Measurements from ENCODE around the gene STK32A. TPM values are rescaled to one million over a fixed set of nuclear protein-coding genes. Genes with fewer than 3 reads are reported as not detected.
A peak's percentile ranks its signal among the peaks of the same experiment; 100 is the strongest.

The STK32A gene
- total RNA-seq, 6 donors from 2014 or later = 2.7 to 13.3 (median 7.1) TPM

DNA sequence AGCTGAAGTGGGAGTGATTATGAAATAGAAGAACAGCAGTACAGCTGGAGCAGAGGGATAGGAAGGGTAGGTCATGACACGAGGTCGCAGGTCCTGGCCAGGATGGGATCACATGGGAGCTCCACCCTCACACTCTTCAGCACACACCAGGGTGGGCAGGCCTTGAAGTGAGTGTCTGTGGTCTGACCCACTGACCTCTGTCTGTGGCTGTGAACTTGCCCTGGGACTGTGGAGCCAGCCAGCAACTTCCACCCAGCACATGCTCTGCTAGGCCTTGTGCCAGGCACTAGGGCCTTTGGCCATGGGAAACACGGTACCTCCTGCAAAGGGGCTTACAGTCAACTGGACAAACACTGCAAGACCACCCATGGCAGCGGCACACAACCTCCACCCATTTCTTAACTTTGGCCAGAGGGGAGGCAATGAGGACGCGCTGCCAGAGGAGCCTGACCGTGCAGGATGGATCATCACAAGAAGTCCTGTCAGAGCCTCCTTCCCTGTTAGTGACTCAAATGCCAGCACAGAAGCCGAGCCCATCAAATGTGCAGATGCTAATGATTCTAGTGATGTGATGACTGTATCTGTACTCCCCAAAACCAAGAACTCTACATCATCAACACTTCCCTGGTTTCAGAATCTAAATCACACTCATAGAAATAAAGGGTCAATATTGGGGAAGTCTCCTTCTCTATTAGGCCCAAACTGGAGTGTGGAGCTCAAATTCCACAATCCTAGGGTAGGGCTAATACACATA, 161.4 kb downstream of the STK32A start:
- peak in 1 of 2 donors; percentile 50 for DNase-seq
- H3K9me3 ChIP-seq = no peaks in the 10 kb centered on the region
- no peak overlapping the region for H3K4me3 ChIP-seq
- H3K27ac ChIP-seq = peak overlapping the region in 1 of 4 donors; percentile 11
- H3K4me1 ChIP-seq = no peaks in the 10 kb centered on the region
- H3K36me3 ChIP-seq = peaks cover 0 to 55% (median 15%) of the 10 kb centered on the region in 4 donors
- ATAC-seq (ENCODE audit: low FRiP score in 2 of 2) = peak; percentile 83 to 88
- no peaks in the 10 kb centered on the region for H3K27me3 ChIP-seq
- WGBS, 2 donors = 52 to 86% methylated on average over 8 of the region's 8 CpGs
- TF ChIP-seq, protein P1, sequence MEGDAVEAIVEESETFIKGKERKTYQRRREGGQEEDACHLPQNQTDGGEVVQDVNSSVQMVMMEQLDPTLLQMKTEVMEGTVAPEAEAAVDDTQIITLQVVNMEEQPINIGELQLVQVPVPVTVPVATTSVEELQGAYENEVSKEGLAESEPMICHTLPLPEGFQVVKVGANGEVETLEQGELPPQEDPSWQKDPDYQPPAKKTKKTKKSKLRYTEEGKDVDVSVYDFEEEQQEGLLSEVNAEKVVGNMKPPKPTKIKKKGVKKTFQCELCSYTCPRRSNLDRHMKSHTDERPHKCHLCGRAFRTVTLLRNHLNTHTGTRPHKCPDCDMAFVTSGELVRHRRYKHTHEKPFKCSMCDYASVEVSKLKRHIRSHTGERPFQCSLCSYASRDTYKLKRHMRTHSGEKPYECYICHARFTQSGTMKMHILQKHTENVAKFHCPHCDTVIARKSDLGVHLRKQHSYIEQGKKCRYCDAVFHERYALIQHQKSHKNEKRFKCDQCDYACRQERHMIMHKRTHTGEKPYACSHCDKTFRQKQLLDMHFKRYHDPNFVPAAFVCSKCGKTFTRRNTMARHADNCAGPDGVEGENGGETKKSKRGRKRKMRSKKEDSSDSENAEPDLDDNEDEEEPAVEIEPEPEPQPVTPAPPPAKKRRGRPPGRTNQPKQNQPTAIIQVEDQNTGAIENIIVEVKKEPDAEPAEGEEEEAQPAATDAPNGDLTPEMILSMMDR (IDR thresholded peaks at IDR 0.05) = no peak
- TF ChIP-seq POLR2AphosphoS5 (IDR thresholded peaks at IDR 0.05) (peak; percentile 23 to 78), EP300 (IDR thresholded peaks at IDR 0.05) (peak in 1 of 4 donors; percentile 50)

DNA sequence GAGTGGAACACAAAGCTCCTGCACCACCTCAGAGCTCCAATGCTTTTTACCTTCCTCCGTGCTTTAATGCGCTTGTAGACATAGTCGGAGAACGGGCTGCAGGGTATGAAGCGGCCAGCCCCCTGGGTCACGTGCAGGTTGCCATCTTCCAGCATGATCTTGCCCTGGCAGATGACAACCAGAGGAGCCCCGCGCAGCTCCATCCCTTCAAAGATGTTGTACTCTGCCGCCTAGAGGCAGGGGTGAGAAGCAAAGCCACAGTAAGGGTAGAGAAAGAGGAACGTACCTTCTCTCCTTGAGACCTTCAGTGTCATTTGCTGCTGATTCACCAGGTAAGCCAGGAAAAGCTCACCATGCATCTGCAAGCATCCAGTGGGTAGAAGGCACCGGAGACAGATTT, 162.8 kb downstream of the STK32A start:
- TF ChIP-seq EP300 (IDR thresholded peaks at IDR 0.05) (no peak), POLR2A (IDR thresholded peaks at IDR 0.05) (no peak), POLR2AphosphoS5 (IDR thresholded peaks at IDR 0.05) (no peak)
- TF ChIP-seq, protein P1 (IDR thresholded peaks at IDR 0.05) = no peak
- no peak for ATAC-seq (ENCODE audit: low FRiP score in 2 of 2)

DNA sequence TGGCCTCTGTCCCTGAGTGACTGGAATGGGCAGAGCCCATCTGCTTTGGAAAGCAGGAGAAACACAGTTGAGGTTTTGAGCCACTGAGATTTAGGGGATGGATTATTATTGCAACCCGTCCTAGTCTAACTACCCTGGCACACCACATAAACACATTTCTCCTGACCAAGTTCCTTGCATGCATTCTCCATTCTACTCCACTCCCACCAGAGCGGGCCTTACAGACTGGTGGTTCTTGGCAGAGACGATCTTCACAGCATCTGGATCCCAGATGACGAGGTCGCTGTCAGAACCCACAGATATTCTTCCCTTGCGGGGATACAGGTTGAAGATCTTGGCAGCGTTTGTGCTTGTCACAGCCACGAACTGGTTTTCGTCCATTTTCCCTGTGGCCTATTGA, 164.0 kb downstream of the STK32A start:
- ATAC-seq (ENCODE audit: low FRiP score in 2 of 2) (no peak), DNase-seq (no peak)
- Histone ChIP-seq H3K27ac (no peak overlapping the region), H3K36me3 (peaks cover 0 to 45% (median 13%) of the 10 kb centered on the region in 4 donors), H3K27me3 (no peaks in the 10 kb centered on the region), H3K4me1 (peaks cover 0 to 7% (median 2%) of the 10 kb centered on the region in 4 donors), H3K9me3 (no peaks in the 10 kb centered on the region), H3K4me3 (no peak overlapping the region)
- TF ChIP-seq POLR2AphosphoS5 (IDR thresholded peaks at IDR 0.05) (no peak), EP300 (IDR thresholded peaks at IDR 0.05) (no peak), POLR2A (IDR thresholded peaks at IDR 0.05) (no peak)
- TF ChIP-seq, protein P1 (IDR thresholded peaks at IDR 0.05) = no peak
- WGBS, 2 donors = 94 to 96% methylated on average over 9 of the region's 9 CpGs

More for the DNA sequence above, 162.8 kb downstream of the STK32A start:
- Histone ChIP-seq H3K27me3 (no peaks in the 10 kb centered on the region), H3K4me1 (no peaks in the 10 kb centered on the region), H3K9me3 (no peaks in the 10 kb centered on the region), H3K4me3 (no peak overlapping the region), H3K27ac (no peak overlapping the region), H3K36me3 (peaks cover 0 to 55% (median 13%) of the 10 kb centered on the region in 4 donors)
- no peak for DNase-seq
- WGBS, 2 donors = 88 to 99% methylated on average over 9 to 11 of the region's 11 CpGs

DNA sequence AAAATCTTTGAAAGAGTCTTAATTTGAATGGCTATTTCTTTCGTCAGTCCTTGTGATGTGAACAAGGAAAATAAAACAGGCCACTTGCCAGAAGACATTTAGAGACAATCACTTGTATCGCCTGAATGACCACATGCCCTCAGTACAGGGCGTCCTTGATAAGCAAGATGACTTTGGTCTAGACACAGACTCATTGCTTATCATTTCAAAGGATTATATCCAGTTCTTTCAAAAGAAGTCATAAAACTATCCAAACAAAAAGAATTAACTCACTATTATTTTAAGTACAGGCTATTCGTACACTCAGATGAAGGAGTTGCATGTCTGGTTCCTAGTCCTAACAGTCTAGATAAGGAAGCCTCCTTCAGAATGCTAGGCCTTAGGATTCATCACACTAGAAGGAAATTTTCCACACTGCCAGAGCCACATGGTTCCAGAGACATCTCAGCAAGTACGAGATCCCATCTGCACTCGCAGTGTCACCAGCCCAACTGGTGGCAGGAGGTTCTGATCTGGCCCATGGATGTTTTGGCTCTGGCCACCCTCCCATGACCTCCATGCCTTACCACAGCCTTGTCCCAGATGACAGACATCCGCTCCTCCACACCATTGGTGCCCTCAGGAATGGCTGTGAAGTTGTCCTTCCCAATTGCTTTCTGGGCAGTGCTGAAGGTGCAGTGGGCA, 165.4 kb downstream of the STK32A start:
- Histone ChIP-seq H3K4me3 (no peak overlapping the region), H3K27me3 (no peaks in the 10 kb centered on the region), H3K4me1 (peaks cover 7 to 15% (median 12%) of the 10 kb centered on the region in 4 donors), H3K36me3 (peaks cover 0 to 41% (median 13%) of the 10 kb centered on the region in 4 donors), H3K9me3 (no peaks in the 10 kb centered on the region), H3K27ac (no peak overlapping the region)
- no peak for TF ChIP-seq POLR2A (IDR thresholded peaks at IDR 0.05)
- no peak for TF ChIP-seq POLR2AphosphoS5 (IDR thresholded peaks at IDR 0.05)
- TF ChIP-seq, protein P1 (IDR thresholded peaks at IDR 0.05) = no peak
- TF ChIP-seq EP300 (IDR thresholded peaks at IDR 0.05) = no peak
- no peak for ATAC-seq (ENCODE audit: low FRiP score in 2 of 2)
- WGBS, 2 donors = 74 to 84% methylated on average over 7 of the region's 7 CpGs
- no peak for DNase-seq
